CD4-positive, alpha-beta T cell (primary cell): ENCODE results near the gene RAB28. TPM values are rescaled to one million over a fixed set of nuclear protein-coding genes. Genes with fewer than 3 reads are reported as not detected.

Experiments
- ATAC-seq: fragments of 200-7000 bp; cut with Tn5 transposase; one replicate; pipeline ENCODE4 v1.10.0; 2022; ENCODE audit warnings: mild to moderate bottlenecking; ENCODE audit not compliant: poor library complexity
- CTCF ChIA-PET: fragments of 350-600 bp; sonication (Branson Sonifier 250); formaldehyde crosslinking; loops from one replicate; lab custom pipeline; 2021; ENCODE audit warnings: antibody characterized with exemption, inconsistent platforms; lab: Charles Lee
- POLR2A ChIA-PET: fragments of 350-600 bp; sonication (Branson Sonifier 250); formaldehyde crosslinking; loops from one replicate; lab custom pipeline; 2021; ENCODE audit warnings: antibody characterized with exemption, inconsistent platforms; lab: Charles Lee
- DNase-seq, 14 experiments: peaks; one replicate each; pipeline ENCODE4 v3.0.0-alpha.2; 2013 to 2020; ENCODE audit warnings: mixed read lengths in 2 of 14
- H3K27ac ChIP-seq, 2 donors: one replicate each; pipeline versions ENCODE4 v1.5.1 to v1.7.0; 2013; ENCODE audit warnings: low read length in 2 of 2, low read depth in 1 of 2, mild to moderate bottlenecking in 1 of 2
- H3K27me3 ChIP-seq, 2 experiments: 1 replicate in 1 of 2; 2 replicates in 1 of 2; pipeline versions ENCODE4 v1.6.1 to v1.7.0; 2013; ENCODE audit warnings: low read length in 2 of 2, control low read depth in 1 of 2, mild to moderate bottlenecking in 1 of 2, moderate library complexity in 1 of 2; ENCODE audit not compliant: insufficient read depth in 2 of 2, control insufficient read depth in 1 of 2
- H3K36me3 ChIP-seq: one replicate; pipeline ENCODE4 v1.6.1; 2013; ENCODE audit warnings: low read length, control low read depth; ENCODE audit not compliant: insufficient read depth
- H3K4me1 ChIP-seq: one replicate; pipeline ENCODE4 v1.6.1; 2013; ENCODE audit warnings: low read length, control low read depth; ENCODE audit not compliant: insufficient read depth
- H3K4me3 ChIP-seq: one replicate; pipeline ENCODE4 v1.5.1; 2013; ENCODE audit warnings: mild to moderate bottlenecking, low read length, moderate library complexity
- H3K9me3 ChIP-seq, 2 experiments: 1 replicate in 1 of 2; 2 replicates in 1 of 2; pipeline versions ENCODE4 v1.6.1 to v1.7.0; 2013; ENCODE audit warnings: low read length in 2 of 2, mild to moderate bottlenecking in 2 of 2, control low read depth in 1 of 2, moderate library complexity in 1 of 2; ENCODE audit not compliant: control insufficient read depth in 1 of 2, insufficient read depth in 1 of 2
- H3K27ac Mint-ChIP-seq: one replicate; pipeline ENCODE4 v1.8.0; 2020; ENCODE audit warnings: mixed read lengths
- H3K27me3 Mint-ChIP-seq: one replicate; pipeline ENCODE4 v1.8.0; 2021; ENCODE audit warnings: mixed read lengths
- H3K36me3 Mint-ChIP-seq: one replicate; pipeline ENCODE4 v1.8.0; 2021; ENCODE audit warnings: low read depth, mixed read lengths
- H3K4me1 Mint-ChIP-seq: one replicate; pipeline ENCODE4 v1.8.0; 2021; ENCODE audit warnings: low read depth, mixed read lengths
- H3K4me3 Mint-ChIP-seq: one replicate; pipeline ENCODE4 v1.8.0; 2020; ENCODE audit warnings: mild to moderate bottlenecking, mixed read lengths
- H3K9me3 Mint-ChIP-seq: one replicate; pipeline ENCODE4 v1.8.0; 2020; ENCODE audit warnings: mixed read lengths
- intact Hi-C, 2 experiments: fragments of 100-400 bp; cut with DNase I in 1 of 2; cut with micrococcal nuclease in 1 of 2; formaldehyde crosslinking; loops; one replicate each; pipeline versions ENCODE4 v1.15.1 to v1.9.0; 2023 to 2025; cut with DNase I, micrococcal nuclease
- total RNA-seq, 174 experiments: library from RNA in 2 of 174; stranded (reverse) in 2 of 174; gene quantifications; one replicate each; pipeline ENCODE4 v1.2.3 and lab custom pipeline; 2021 to 2026
- TF ChIP-seq, protein P1 (sequence below): fragments of 200-600 bp; IDR thresholded peaks from one replicate; pipeline ENCODE4 v1.8.0; 2022; ENCODE audit warnings: antibody characterized with exemption, mild to moderate bottlenecking

Gene RAB28
- total RNA-seq, 2 experiments from 2014 or later = 3.9 to 4.2 TPM

DNA sequence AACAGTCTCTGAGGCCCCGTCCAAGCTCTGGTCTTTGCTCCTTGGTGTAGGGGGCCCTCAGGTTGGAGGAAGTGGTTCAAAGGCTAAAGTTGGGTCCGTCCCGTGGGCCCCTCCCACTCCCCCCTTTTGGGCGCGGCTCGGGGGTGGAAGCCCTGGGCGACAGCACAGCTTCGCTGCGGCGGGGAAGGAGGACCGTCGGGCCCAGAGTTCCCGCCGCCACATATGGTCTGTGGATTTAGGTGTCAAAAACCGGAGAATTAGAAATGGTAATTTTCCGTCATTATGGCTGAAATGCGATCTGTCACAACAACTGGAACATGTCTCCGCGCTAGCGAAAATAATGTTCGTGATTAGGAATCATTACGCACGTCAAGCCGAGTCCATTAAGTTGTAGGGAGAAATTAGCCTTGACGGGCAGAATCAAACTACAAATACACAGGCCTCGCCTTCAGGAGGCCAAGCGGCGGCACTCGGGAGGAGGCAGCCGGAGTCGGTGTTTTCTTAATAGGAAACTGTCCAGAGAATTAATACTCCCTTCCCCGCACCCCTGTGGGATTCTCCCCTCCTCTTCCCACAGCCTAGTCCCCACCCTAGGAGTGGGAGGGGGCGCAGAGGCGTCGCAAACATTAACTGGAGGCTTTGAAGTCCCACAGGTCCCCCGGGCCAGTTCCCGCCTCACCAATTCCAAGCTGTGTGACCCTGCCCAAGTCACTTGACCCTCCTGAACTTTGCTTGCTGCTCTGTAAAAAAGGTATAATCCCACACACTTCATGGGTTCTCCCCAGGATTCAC lies 45.2 kb upstream of the RAB28 start:
- no peak overlapping the region for H3K27ac ChIP-seq
- peaks cover 94 to 95% of the 10 kb centered on the region in 2 experiments for H3K27me3 ChIP-seq
- ChIA-PET POLR2A (no interaction called here), CTCF (no interaction called here)
- peaks cover 94% of the 10 kb centered on the region for H3K27me3 Mint-ChIP-seq
- TF ChIP-seq, protein P1, sequence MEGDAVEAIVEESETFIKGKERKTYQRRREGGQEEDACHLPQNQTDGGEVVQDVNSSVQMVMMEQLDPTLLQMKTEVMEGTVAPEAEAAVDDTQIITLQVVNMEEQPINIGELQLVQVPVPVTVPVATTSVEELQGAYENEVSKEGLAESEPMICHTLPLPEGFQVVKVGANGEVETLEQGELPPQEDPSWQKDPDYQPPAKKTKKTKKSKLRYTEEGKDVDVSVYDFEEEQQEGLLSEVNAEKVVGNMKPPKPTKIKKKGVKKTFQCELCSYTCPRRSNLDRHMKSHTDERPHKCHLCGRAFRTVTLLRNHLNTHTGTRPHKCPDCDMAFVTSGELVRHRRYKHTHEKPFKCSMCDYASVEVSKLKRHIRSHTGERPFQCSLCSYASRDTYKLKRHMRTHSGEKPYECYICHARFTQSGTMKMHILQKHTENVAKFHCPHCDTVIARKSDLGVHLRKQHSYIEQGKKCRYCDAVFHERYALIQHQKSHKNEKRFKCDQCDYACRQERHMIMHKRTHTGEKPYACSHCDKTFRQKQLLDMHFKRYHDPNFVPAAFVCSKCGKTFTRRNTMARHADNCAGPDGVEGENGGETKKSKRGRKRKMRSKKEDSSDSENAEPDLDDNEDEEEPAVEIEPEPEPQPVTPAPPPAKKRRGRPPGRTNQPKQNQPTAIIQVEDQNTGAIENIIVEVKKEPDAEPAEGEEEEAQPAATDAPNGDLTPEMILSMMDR = no peak
- H3K4me1 Mint-ChIP-seq = peaks cover 43% of the 10 kb centered on the region
- H3K9me3 ChIP-seq = peaks cover 5 to 44% of the 10 kb centered on the region in 2 experiments
- H3K4me3 ChIP-seq = no peak overlapping the region
- no peaks in the 10 kb centered on the region for H3K36me3 Mint-ChIP-seq
- intact Hi-C loops = no loop called here
- DNase-seq = peak in 1 of 14 experiments; percentile 2
- no peak overlapping the region for H3K27ac Mint-ChIP-seq
- H3K4me3 Mint-ChIP-seq = no peak overlapping the region
- H3K4me1 ChIP-seq = peaks cover 36% of the 10 kb centered on the region
- no peak for ATAC-seq
- H3K9me3 Mint-ChIP-seq = no peaks in the 10 kb centered on the region
- no peaks in the 10 kb centered on the region for H3K36me3 ChIP-seq

DNA sequence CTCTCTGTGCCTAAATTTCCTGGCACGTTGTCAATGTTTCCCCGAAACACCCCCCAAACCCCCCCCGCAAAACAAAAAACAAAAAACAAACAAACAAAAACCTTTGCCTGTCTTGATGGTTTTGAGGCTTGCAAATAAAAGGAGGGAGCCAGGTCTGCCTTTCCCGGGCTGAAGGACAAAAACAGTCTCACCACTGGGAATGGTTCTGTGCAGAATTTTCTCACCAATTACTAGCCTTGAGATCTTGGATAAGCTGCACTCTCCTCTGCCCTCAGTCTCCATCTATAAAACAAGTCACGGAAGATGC lies 44.6 kb upstream of the RAB28 start:
- ChIA-PET CTCF (no interaction called here), POLR2A (no interaction called here)
- peaks cover 94 to 95% of the 10 kb centered on the region in 2 experiments for H3K27me3 ChIP-seq
- Mint-ChIP-seq H3K9me3 (no peaks in the 10 kb centered on the region), H3K27me3 (peaks cover 94% of the 10 kb centered on the region), H3K4me3 (no peak overlapping the region), H3K4me1 (peaks cover 43% of the 10 kb centered on the region), H3K27ac (no peak overlapping the region), H3K36me3 (no peaks in the 10 kb centered on the region)
- ATAC-seq (no peak), DNase-seq (no peak)
- intact Hi-C loops = no loop called here
- peaks cover 33% of the 10 kb centered on the region for H3K4me1 ChIP-seq
- TF ChIP-seq, protein P1 = no peak
- H3K4me3 ChIP-seq = no peak overlapping the region
- no peak overlapping the region for H3K27ac ChIP-seq
- no peaks in the 10 kb centered on the region for H3K36me3 ChIP-seq
- peaks cover 10 to 44% of the 10 kb centered on the region in 2 experiments for H3K9me3 ChIP-seq

DNA sequence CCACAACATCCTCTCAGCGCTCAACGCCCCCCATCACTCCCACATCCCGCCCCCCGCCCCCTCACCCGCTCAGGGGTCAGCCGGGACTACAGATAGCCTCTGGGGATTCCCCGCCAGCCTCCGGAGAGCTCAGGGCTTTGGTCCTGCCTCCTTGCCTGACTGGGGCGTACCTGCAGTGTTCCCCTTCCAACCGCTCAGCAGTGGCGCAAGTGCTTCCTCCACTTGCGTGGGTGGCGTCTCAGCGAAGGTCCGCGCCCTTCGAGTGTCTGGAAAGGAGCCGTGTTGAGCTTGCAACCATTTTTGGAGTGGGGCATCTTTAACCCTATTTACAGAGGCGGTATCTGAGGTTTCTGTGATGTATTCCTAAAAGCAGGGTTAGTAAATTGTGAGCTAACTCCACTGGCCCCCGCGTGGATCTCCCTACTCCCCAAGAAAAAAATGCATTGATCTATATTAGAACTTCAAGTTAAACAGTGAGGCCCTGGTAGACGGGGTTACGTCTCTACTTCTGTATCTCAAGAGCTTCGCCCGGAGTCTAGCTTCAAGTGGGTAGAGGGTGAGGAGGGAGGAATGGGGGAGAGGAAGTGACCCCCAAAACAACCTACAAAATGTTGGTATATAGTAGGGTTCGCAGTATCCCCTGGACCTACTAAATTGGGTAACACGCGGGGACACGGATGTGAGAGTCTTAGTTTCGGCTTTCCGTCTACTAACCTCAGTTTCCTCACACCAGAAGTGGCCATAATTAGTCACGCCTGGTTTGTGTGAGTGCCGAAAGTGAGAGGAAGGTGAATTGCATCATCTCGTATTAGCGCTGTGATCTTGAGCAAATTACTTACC lies 44.1 kb upstream of the RAB28 start:
- ChIA-PET CTCF (no interaction called here), POLR2A (no interaction called here)
- Histone ChIP-seq H3K9me3 (peaks cover 12 to 47% of the 10 kb centered on the region in 2 experiments), H3K4me1 (peaks cover 35% of the 10 kb centered on the region), H3K36me3 (no peaks in the 10 kb centered on the region), H3K4me3 (no peak overlapping the region), H3K27ac (no peak overlapping the region), H3K27me3 (peaks cover 94 to 95% of the 10 kb centered on the region in 2 experiments)
- Mint-ChIP-seq H3K27me3 (peaks cover 94% of the 10 kb centered on the region), H3K4me1 (peaks cover 44% of the 10 kb centered on the region), H3K4me3 (peak overlapping the region; percentile 16), H3K9me3 (no peaks in the 10 kb centered on the region), H3K36me3 (no peaks in the 10 kb centered on the region), H3K27ac (no peak overlapping the region)
- DNase-seq (peak in 3 of 14 experiments; percentile 24 to 47 (median 46)), ATAC-seq (no peak)
- TF ChIP-seq, protein P1 = no peak
- intact Hi-C loops = no loop called here
